HK-2 (cell line): ENCODE data around the gene CLEC1A.

ENCODE experiments used
- DNase-seq: peaks from one replicate; pipeline ENCODE4 v3.0.0-alpha.2; 2018; ENCODE audit not compliant: unreplicated experiment

CLEC1A gene

DNA sequence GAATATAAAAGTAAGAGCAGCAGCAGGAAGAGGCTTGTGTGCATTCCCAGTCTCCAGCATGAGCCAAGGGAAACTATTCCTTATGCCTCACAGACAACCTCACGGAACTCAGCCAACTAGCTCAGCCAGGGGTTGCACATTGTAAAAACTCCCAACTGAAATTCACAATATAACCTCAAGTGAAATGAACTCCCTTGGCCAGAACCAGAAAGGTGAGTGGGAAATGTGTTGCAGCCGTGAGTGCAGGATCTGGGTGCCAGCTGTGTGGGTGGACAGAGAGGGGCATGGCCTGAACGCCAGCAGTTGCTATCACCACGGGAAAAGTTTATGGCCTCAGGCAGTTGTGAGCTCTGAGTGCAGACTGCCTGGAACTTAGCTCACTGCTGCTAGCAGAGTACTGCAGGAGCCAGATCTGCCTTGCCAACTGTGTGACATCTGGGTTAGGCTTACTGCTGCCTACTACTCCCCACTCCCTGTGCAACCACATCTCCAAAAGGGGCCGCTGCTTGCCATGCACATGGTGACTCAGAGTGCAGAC lies 2.3 kb upstream of the CLEC1A start:
- DNase-seq: no peak

- DNase-seq: no peak
Measured at GRCh38 chr12:10097521-10097920, 1.3 kb downstream of the CLEC1A start.

DNA sequence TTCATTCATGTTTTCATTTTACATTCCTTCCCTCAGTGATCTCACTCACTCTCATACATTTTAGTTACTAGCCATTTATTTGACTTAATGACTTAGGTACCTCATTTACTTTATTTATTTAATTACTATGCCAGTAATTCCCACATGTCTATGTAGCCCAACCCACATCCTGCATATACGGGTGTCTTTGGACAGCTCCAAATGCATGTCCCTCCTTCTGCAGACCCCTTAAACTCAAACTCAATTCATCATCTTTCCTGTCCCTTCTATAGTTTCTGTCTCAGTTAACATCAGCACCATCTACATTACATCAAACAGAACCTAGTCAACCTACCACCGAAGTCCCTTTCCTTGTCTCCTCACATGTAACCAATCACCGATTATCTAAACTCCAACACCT lies 2.8 kb downstream of the CLEC1A start:
- DNase-seq: no peak

DNA sequence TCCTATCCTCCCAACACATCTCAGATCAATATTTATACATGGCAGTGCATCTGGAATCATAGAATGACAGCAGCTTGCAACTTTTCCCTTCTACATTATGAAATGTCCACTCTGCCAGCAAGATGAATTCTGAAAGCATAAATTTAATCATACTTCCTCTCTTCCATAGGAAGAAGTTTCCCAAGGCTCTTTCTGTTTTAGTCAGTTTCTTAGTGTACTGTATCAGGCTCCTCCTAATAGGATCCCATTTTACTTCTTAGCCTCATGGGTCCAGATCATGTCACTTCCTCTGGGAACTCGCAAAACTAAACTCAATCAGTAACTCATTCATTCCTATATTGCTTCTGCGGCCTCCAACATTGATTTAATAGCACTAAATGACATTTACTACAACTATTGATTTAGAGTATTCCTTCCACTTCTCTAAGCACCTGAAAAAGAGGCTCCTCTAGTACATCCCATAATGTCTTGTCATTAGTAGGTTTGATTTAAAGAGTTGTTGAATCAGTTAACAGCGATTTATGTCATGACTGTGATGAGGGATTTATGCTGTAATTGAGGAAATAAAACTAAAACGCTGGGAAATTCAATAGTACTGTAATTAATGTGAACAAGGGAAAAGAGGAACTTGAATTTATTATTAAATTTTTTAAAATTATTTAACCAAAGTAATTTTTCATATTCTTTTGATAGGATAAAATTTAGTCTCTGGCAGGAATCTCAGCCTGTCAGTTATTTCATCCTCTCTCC lies 4.0 kb downstream of the CLEC1A start:
- DNase-seq: no peak

- DNase-seq: no peak
Measured at GRCh38 chr12:10088955-10089900, 9.6 kb downstream of the CLEC1A start.

GRCh38 chr12:10088031-10088430 lies 10.8 kb downstream of the CLEC1A start:
- no peak for DNase-seq

DNA sequence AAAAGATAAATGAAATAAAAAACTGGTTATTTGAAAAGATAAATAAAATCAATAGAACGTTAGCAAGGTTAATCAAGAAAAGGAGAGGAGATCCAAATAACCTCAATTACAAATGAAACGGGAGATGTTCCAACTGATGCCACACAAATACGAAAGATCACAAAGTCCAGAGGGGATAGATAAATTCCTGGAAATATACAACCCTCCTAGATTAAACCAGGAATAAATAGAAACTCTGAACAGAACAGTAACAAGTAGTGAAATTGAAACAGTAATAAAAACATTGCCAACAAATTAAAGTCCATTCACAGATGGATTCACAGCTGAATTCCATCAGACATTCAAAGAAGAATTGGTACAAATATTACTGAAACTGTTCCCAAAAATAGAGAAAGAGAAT lies 12.4 kb downstream of the CLEC1A start:
- no peak for DNase-seq

GRCh38 chr12:10084733-10085132 lies 14.1 kb downstream of the CLEC1A start:
- no peak for DNase-seq

DNA sequence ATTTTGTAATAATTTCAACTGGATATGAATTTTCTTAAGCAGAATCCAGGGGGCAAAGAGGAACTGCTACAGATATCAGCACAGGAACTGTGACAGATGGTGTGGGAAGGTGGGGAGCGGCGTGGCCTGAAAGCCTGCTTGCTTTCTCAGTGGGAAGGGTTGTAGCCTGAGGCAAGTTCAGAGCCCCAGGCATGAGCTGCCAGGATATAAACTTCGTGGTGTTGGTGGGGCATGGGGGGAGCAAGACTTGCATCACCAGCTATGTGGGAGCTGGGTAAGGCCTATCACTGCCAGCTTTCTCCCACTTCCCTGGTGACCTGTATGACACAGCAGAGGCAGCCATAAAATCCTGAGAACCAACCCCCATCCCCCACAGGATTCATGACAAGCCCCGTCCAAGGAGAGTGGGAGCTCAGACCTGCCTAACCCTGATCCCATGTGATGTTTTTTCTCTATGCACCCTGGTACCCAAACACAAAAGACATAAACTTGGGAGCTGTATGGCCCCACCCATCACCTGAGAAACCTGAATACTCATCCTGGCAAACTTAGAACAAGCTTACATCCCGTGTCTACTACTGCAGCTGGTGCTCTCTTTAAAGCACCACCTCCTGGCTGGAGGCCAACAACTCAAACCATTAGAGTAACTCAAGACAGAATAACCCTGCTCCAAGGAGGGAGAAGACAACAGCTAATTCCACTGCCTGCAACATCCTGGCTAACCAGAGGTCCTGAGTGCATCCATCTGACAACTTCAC lies 16.5 kb downstream of the CLEC1A start:
- no peak for DNase-seq

GRCh38 chr12:10075451-10075850 lies 23.3 kb downstream of the CLEC1A start:
- no peak for DNase-seq

DNA sequence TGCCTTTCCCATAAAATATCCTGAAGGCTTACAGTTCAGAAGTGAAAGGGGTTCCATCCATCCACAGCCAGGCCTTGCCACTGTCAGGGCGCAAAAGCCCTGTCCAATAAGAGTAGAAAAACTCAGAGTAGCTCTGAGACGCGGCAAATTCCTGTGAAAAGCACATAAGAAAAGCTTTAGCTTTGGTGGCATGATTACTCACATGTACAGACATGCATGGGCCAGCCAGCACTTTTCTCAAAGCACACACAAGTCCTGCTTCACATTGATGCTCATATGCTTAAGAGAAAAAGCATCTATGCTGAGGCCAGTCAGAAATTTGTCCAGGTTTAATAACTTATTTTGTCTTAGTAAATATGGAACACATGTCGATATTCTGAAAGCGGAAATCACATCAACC lies 25.5 kb downstream of the CLEC1A start:
- no peak for DNase-seq

GRCh38 chr12:10072131-10072530 lies 26.7 kb downstream of the CLEC1A start:
- DNase-seq: no peak

GRCh38 chr12:10070380-10070779 lies 28.4 kb downstream of the CLEC1A start:
- DNase-seq: no peak

GRCh38 chr12:10069976-10070375 lies 28.8 kb downstream of the CLEC1A start:
- no peak for DNase-seq

DNA sequence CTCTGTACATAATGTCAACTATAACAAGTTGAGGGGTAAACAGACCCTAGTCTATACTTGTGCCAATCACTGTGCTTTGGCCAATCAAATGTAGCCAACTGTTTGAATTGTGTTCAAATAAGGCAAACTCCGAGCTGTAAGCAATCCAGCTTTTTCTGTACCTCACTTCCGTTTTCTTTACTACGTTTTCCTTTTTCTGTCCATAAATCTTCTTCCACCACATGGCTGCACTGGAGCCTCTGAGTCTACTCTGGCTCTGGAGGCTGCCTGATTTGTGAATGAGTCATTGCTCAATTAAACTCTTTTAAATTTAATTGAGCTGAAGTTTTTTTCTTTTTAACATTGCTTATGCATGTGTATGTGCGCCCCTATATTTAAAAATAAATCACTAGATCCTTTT lies 29.7 kb downstream of the CLEC1A start:
- no peak for DNase-seq

DNA sequence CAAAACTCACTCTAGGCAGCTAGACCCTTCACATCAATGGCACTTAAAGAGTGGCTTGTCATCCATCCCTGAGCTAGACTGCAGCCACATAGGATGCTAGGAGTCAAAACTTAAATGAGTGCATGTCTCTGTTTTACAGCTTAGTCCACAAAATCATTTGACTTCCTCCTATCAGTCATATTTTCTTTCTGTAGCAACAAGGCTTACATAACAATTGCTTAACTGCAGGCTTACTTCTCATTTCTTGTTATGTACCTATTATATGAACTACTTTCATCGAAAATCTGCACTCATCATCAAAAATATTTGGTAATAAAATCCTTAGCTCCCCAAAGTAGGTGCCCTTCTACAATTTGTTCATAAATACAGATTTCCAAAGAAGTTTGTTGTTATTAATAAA lies 30.1 kb downstream of the CLEC1A start:
- no peak for DNase-seq

DNA sequence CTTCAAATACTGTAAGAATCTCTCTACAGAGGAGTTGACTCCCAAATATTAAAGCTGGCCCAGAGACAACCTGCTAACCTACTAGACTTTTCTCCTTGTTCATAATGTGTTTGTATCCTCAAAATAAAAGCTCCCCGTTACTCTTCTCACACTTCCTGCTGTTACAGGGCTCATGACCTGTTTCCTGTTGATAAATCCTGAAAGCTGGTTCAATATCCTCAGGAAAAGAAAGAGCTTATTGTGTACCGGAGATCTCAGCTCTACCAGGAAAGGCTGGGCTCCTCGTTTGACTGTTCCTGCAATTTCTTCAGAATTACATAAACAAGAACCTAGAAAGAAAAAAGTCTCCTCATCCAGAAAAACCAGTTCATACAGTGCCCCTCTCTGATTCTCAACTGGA lies 30.8 kb downstream of the CLEC1A start:
- no peak for DNase-seq

- DNase-seq: no peak
Measured at GRCh38 chr12:10067264-10067663, 31.5 kb downstream of the CLEC1A start.

GRCh38 chr12:10065241-10065640 lies 33.5 kb downstream of the CLEC1A start:
- DNase-seq: no peak

DNA sequence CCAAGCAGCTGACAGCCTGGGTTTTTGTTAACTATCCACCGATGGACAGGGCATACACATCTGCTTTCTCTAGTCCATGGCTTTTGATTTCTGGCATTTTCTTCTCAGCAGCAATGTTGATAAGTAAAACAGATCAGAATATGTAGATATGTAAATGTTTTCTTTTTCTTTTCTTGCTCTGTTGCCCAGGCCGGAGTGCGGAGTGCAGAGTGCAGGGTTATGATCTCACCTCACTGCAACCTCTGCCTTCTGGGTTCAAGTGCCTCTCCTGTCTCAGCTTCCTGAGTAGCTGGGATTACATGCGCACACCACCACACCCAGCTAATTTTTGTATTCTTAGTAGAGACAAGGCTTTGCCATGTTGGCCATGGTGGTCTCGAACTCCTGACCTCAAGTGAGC lies 40.4 kb downstream of the CLEC1A start:
- DNase-seq: no peak

DNA sequence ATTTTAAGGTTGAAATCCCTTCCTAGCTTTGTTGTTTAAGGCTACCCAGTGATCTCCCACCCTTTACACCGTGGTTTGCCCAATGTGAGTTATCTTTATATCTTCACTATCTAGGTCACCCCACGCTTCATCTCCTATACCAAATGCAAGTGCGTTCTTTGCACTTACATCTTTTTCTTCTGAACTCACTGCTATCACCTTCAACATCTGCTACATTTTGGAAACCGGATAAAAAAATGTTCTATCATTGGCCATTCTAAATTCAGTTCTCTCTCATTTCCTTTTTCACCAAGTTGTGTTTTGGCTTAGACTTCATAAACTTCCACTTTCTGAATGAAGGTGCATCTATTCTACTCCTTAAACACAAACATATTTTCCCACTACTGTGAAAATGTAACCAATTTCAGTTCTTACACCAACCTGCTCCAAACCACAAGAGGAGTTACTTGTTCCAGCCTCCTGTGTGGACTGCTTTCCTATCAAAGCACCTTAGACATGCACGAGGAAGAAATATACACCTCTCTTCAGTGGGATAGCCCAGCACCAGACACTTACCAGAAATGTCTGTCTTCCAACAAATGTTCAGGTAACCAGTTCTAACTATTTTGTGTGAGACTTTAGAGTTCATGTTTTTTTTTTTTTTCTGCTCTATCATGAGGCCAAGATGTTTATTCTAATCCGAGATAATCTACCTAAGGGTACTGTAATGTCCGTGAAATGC lies 46.4 kb downstream of the CLEC1A start:
- no peak for DNase-seq
